Fibroblast of skin of abdomen (primary cell): ENCODE results near the gene SPHK1. TPM values are rescaled to one million over a fixed set of nuclear protein-coding genes. Genes with fewer than 3 reads are reported as not detected.
"Not testable (repeated sequence)": the region's sequence is repeated elsewhere in the genome, so short reads cannot be mapped to it uniquely, and the experiment has no call there.

Experiments used
- DNase-seq: peaks from one replicate; pipeline ENCODE4 v3.0.0-alpha.2; 2013
- polyA plus RNA-seq, 2 experiments: library from polyadenylated mRNA; unstranded; fragments of 120-200 nt; gene quantifications; one replicate each; pipeline ENCODE4 v1.2.1, GENCODE V29; 2013; ENCODE audit not compliant: insufficient read length in 2 of 2

The SPHK1 gene, protein sequence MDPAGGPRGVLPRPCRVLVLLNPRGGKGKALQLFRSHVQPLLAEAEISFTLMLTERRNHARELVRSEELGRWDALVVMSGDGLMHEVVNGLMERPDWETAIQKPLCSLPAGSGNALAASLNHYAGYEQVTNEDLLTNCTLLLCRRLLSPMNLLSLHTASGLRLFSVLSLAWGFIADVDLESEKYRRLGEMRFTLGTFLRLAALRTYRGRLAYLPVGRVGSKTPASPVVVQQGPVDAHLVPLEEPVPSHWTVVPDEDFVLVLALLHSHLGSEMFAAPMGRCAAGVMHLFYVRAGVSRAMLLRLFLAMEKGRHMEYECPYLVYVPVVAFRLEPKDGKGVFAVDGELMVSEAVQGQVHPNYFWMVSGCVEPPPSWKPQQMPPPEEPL
- polyA plus RNA-seq (2013, experiment 1 of 2; ENCODE audit: insufficient read length) = 93.9 TPM
- 96.0 TPM for polyA plus RNA-seq (2013, experiment 2 of 2; ENCODE audit: insufficient read length)

DNA sequence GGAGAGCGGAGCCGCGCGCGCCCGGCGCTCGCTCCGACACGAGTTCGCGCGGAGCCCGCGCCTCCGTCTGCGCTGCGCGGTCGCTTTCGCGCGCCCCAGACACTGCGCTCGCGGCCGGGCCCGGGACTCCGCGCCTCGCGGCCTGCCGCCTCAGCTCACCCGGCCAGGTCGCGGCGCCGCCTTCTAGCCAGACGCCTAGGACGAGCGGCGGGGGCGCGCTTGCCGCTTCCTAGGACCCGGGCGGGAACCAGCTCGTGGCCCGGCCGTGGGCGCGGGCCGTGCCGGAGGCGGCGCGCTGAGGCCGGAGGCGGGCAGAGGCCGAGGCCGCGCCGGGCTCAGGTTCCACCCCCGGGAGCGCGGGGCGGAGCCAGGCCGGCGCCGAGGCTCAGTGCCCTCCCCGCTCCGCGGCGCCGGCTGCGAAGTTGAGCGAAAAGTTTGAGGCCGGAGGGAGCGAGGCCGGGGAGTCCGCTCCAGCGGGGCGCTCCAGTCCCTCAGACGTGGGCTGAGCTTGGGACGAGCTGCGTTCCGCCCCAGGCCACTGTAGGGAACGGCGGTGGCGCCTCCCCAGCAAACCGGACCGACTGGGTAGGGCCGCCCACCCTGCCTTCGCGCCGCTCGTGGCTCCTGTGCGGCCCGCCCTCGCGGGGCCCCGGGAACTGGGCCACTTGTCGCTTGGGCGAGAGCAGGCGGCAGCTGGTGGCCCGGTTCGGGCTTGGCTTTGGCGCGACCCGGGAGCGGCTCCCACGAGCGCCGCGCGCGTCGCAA lies at the start of gene SPHK1:
Gene SPHK1 (plus strand): TSS at position 388 of the 765 bp plus-strand sequence. CDS start 1,036 bp downstream, outside the sequence.
- peak; percentile 90 for DNase-seq

DNA sequence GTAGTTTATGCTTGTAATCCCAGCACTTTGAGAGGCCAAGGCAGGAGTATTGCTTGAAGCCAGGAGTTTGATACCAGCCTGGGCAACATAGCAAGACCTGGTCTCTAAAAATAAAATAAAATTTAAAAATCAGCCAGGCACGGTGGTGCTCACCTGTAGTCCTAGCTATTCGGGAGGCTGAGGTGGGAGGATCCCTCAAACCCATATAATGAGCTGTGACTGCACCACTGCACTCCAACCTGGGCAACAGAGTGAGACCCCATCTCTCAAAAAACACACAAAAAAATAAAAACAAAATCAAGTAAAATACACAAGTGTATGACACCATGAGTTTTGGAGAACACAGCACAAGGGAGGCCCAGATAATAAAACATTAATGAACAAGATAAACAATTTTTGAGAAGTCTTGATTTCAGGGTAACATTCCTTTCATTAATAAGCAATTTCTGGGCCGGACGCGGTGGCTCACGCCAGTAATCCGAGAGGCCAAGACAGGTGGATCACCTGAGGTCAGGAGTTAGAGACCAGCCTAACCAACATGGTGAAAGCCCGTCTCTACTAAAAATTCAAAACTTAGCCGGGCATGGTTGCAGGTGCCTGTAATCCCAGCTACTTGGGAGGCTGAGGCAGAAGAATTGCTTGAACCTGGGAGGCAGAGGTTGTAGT lies 48.6 kb upstream of the SPHK1 start:
- no peak for DNase-seq

DNA sequence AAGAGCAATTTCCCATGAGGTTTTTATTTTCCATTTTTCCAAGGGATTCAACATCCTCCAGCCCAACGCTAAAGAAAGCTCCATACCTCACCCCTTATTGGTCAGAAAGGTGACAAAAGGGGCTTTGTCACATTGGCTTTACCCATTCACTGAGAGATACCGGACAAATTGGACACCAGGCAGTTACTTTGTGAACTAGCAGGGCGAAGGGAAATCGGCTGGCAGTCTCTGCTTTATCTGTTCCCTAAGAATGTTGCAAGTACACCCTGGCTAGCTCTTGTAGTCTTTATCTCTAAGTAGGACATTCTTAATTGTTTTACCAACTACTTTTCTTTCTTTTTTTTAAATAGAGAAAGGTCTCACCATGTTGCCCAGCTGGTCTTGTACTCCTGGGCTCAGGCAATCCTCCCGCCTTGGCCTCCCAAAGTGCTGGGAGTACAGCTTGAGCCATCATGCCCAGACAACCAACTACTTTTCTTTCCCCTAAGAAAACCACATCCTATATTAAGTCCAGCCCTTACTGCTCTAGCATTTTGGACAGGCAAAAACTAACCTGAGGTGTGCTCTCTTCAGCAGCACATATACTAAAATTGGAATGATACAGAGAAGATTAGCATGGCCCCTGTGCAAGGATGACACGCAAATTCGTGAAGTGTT lies 47.5 kb upstream of the SPHK1 start:
- no peak for DNase-seq

DNA sequence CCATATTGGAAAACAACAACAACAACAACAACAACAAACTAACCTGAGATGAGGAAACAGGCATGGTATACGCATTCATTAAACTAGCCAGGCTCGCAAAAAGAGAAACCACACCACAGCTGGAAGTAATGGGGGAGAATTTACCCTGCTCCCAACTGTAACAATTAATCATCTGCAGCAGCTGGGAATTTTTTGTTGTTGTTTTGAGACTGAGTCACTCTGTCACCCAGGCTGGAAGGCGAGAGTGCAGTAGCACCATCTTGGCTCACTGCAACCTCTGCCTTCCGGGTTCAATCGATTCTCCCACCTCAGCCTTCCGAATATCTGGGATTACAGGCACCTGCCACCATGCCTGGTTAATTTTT lies 47.0 kb upstream of the SPHK1 start:
- peak; percentile 52 for DNase-seq

DNA sequence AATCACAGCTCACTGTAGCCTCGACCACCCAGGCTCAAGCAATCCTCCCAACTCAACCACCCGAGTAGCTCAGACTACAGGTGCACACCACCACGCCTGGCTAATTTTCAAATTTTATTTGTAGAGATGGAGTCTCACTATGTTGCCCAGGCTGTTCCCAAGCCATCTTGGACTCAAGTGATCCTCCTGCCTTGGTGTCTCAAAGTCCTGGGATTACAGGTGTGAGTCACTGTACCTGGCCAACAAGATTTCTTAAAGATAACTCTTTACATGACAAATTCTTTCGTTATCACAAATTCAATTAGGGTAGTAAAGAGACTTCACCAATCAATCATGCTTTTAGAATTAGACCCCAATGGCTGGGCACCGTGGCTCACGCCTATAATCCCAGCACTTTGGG lies 43.1 kb upstream of the SPHK1 start:
- no peak for DNase-seq

DNA sequence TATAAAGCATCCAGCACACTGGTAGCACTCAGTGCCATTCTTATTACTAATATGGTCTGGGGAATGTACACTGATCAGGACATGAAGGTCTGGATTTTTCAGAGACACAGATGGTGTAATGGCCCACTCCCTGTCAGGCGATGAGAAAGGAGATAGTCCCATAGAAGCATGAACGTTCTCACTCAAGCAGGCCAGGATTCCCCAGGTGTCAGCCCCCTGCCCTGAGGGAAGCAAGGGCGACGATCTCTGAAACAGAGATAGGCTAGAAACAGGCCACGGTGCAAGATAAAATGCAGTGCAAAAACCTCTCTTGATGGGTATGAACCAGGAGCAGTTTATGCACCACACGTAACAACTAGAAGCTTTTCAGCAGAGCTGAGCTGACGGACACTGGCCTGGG lies 41.3 kb upstream of the SPHK1 start:
- no peak for DNase-seq

DNA sequence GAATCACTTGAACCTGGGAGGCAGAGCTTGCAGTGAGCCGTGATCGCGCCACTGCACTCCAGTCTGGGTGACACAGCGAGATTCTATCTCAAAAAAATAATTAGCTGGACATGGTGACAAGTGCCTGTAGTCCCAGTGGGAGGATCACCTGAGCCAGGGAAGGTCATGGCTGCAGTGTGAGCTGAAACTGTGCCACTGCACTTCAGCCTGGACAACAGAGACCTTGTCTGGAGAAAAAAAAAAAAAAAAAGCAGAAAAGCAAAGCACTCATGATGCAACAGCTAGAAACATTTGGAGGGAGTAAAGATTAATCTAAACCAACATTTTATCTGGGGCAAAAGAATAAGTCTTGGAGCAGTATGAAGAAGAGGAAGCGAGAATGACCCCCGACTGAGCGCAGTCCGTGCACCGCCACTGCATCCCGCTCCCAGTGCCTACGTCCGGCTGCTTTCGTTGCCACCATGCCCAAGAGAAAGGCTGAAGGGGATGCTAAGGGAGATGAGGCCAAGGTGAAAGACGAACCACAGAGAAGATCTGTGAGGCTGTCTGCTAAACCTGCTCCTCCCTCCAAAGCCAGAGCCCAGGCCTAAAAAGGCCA lies 38.9 kb upstream of the SPHK1 start:
- DNase-seq = peak; percentile 55

DNA sequence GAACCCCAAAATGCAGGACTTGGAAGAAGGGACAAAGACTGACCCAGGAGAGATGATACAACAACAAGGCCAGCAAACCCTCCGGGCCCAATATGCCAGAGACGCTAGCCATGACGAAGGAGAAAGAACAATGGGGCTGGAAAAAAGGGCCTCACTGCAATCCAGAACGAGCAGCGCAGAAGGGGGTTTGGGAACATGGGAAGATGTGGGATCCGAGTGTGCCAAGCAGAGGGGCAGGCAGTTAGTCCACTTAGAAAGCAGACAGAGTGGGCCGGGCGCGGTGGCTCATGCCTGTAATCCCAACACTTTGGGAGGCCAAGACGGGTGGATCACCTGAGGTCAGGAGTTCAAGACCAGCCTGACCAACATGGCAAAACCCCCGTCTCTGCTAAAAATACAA lies 37.5 kb upstream of the SPHK1 start:
- not testable (repeated sequence) for DNase-seq

DNA sequence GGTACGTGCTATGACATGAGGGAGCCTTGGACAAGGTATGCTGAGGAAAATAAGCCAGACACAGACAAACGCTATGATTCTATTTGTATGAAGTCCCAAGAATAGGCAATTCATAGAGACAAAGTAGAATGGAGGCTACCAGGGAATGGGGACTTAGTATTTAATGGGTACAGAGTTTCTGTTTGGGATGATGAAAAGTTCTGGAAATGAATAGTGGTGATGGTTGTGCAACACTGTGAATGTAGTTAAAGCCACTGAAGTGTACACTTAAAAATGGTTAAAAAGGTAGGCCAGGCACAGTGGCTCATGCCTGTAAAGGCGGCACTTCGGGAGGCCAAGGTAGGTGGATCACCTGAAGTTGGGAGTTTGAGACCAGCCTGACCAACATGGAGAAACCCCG lies 33.9 kb upstream of the SPHK1 start:
- no peak for DNase-seq

DNA sequence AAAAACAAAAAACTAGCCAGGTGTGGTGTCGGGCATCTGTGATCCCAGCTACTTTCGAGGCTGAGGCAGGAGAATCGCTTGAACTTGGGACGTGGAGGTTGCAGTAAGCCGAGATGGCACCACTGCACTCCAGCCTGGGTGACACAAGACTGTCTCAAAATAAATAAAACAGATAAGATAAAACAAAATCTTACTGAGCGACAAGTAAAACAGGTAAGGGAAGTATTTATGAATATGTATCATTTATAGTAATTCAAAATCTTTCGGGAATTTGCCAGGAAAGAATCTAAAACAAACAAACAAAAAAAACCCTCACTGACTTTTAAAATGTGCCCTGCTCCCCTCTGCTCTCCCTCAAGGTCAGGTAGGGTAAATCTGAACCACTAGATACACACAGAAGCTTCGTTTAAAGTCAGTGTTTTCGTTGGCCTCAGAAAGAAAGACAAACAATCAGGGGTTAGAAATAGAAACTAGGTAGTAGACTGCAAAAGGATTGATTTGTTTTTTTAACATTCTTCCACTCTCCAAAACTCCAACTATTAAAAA lies 32.8 kb upstream of the SPHK1 start:
- no peak for DNase-seq

DNA sequence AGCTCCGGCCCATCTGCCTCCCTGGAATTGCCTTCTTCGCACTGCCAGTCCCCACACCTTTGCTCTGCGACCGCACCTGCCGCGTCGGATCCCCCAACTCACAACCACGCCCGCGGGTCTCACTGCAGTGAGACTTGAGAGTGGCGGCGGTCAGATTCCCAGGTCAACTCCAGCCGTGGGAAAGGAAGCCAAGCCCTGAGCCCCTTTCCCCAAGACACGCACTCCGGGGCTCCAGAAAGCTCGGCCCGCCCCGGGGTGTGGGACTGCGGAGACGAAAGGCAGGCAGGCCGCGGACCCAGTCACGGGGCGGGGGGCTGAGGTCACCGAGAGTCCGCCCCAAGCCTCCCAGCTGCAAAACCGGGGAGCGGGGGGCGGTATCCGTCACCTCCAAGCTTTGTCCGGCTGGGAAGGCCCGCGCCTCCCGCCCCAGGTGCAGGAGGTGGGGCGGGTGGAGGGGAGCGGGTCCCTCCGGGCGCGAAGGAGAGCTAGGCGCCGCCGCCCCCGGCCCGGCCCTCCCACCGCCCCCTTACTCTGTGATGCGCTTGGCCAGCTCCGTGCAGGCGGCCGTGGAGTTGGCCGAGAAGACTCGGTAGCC lies 31.3 kb upstream of the SPHK1 start:
- no peak for DNase-seq

DNA sequence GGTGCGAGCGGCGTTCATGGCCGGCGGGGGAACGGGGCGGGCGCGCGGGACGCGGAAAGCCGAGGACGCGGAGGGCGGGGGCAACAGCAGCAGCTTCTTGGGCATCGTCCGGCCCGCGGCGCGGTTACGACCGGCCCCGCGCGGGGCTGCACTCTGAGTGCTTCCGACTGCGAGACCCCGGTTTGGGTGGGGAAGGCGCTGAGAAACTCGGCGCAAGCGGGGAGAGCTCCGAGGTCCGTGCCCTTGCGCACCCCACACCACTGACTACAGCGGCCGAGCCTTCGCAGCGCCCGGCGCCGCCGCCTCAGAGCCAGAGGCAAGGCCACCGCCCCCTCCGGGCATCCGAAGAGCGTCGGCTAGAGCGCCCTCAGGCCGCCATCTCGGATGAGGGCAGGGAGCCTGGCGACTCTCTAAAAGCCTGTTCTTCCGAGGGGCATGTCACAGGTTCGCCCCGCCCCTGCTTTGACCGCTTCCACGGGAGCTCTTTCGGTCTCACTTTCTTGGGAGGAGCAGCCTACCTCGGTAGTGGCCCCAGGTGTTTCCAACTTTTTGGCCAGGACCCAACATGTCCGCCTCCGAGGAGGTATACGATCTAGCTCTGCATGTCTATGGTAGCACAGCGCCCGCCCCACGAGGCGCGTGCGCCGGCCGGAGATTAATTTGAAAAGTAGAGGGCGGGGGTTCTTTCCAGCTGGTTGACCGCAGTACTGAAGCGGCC lies 30.7 kb upstream of the SPHK1 start, which contains the start of gene PRPSAP1:
Gene PRPSAP1 (minus strand): TSS at position 318 of the 718 bp plus-strand sequence. CDS start 213 bp downstream, at position 105.
- peak; percentile 90 for DNase-seq

DNA sequence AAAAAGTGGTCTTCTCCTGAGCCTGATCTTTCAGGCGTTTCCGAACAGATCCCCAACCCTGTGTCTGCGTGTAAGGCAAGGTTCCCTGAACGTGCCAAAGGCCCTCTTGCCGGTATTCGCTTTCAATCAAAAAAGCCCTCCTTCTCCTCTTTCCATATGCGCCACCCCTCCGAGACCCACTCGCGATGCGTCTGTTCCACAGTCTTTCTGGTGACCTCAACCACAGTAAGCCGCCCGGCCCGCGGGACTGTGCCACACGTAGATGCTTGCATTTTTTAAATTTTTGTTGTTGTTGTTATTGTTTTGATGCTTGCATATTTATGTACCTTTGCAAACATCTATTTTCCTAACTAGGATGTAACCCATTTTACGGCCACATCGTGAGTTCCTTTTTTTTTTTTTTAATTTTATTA lies 30.1 kb upstream of the SPHK1 start:
- no peak for DNase-seq

DNA sequence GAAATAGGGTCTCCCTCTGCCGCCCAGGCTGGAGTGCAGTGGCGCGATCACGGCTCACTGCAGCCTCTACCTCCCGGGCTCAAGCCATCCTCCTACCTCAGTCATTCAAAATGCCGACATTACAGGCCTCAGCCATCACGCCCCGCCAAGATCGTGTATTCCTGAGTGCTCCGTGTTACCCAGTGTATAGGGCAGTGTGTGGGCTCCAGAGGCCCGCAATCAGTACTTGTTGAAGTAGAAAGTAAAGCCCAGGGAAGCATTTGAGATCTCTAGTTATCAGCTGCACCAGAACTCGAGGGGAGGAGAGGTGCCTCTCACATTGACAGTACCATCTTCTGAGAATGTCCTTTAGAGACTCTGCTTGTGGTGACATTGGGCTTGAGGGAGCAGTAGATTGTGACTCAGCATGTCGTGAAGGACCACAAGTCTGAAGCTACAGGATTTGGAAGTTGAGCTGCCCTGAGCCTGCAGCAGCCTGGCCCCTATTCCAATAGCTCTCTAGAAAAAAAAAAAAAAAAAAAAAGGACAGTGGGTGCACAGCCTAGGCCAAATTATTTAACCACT lies 29.6 kb upstream of the SPHK1 start:
- DNase-seq = no peak

DNA sequence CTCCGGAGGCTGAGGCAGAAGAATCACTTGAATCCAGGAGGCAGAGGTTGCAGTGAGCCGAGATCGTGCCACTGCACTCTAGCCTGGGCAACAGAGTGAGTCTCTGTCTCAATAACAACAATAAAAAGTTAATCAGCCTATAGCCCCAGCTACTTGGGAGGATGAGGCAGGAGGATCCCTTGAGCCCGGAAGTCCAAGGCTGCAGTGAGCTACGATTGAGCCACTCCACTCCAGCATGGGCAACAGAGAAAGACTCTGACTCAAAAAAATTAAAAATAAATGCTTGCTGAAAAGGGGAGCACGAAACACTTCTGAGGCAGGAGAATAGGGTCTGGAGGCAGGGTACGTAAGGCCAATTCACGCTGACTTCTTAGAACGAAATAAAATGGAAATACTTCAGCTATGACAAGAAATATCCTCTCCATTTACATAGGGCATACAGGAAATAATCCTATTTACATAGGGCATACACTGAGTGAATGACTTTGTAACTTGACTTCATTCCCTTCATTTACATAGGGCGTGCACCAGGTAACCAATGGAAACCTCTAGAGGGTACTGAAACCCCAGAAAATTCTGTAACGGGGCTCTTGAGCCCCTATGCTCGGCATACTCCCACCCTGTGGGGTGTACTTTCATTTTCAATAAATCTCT lies 27.5 kb upstream of the SPHK1 start:
- no peak for DNase-seq

DNA sequence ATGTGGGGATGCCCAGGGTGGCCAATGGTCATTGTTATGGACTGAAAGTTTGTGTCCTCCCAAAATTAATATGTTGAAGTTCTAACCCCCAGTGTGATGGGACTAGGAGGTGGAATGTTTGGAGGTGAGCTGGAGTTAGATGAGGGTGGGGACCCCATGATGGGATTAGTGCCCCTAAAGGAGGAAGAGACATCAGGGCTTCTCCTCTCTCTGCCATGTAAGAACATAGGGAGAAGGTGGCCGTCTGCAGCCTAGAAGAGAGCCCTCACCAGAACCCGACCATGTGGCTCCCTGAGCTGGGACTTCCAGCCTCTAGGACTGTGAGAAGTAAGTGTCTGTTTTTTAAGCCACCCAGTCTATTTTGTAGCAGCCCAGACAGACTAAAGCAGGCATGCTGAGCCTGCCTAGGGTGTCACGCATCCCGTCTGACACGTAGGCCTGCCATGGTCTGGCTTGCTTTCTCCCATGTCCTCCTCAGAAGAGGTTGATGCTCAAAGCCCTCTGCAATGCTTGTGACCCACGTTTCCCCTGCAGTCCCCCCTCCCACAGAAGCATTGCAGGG lies 26.7 kb upstream of the SPHK1 start:
- DNase-seq = no peak

DNA sequence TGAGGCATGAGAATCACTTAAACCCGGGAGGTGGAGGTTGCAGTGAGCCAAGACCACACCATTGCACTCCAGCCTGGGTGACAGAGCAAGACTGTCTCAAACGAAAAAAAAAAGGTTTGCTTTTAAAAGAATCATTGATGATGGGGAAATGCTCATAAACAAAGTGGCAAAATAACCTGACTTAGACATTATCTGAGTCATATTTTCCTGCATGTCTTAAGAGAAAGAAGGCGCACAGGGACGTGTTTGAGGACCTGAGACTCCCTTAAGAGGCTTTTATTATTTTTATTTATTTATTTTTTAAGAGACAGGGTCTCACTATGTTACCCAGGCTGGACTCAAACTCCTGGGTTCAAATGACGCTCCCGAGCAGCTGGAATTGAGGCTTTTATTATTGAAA lies 25.0 kb upstream of the SPHK1 start:
- no peak for DNase-seq

DNA sequence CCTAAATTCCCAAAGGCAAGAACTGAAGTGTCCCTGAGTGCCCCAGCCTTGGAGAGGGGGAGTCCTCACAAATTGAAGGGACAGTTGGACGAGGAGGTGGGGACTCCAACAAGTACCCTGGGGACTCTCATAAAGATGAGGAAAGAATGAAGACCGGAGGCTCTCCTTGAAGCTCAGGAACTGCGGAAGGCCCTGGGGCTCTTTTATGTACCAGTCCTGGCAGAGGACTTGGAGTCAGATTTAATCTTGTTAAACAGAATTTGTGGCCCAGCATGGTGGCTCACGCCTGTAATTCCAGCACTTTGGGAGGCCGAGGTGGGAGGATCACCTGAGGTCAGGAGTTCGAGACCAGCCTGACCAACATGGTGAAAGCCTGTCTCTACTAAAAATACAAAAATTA lies 24.6 kb upstream of the SPHK1 start:
- DNase-seq = not testable (repeated sequence)

DNA sequence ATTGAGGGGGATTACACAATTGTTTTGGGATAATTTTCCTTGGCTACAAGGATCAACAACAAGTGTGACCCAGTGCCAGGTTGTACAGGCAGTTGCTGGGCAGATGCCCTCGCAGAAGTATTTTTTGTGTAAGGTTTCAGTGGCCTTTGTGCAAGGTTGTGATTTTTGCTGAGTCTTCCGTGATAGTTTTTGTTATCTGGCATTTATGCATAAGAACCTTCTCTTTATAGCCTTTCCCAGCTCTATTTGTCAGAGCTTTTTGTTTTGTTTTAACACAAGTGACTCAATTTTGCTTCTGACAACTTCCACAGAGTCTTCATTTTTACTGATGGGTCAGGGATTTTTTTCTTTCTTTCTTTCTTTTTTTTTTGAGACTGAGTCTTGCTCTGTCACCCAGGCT lies 23.9 kb upstream of the SPHK1 start:
- no peak for DNase-seq
